CD4-positive, alpha-beta T cell treated with Interleukin-21 for 1 hour (primary cell): ENCODE measurements around the gene TMEM202.
"Not testable (repeated sequence)": the region's sequence is repeated elsewhere in the genome, so short reads cannot be mapped to it uniquely, and the experiment has no call there.

Experiments
- DNase-seq: peaks from one replicate; pipeline ENCODE4 v3.0.0-alpha.2; 2020

The TMEM202 gene, protein sequence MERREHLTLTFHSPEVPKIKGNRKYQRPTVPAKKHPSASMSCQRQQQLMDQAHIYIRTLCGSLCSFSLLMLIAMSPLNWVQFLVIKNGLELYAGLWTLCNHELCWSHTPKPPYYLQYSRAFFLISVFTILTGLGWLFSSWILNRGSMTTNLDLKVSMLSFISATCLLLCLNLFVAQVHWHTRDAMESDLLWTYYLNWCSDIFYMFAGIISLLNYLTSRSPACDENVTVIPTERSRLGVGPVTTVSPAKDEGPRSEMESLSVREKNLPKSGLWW

DNA sequence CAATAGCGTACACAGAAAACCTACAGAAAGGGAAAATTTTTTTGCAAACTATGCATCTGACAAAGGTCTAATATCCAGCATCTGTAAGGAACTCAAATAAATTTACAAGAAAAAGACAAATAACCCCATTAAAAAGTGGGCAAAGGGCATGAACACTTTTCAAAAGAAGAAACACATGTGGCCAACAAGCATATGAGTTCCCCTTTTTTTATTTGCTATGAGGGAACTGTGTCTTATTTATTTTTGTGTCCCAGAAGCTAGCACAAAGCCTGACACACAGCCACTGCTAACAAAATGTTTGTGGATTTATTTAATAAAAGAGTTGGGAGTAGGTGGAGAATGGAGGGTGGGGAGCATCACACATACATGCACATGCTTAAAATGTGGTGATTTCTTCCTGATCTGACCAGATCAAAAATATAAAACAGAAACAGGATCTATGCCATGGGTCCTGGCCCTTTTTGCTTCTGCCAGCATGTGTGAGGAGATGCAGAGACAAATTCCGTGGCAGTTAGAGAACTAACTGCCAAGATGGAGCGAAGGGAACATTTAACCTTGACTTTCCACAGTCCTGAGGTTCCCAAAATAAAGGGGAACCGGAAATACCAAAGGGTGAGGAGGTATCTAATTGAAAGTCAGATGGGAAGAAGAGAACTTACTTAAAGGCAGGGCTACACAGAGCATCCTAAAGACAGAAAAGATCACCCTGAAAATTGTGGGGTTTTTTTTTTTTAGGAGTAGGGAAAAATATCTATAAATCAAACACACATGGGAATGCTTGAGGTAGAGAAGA lies at the start of gene TMEM202:
Gene TMEM202 (plus strand): TSS at position 510 of the 793 bp plus-strand sequence. CDS start 22 bp downstream, at position 532.
- DNase-seq: no peak

DNA sequence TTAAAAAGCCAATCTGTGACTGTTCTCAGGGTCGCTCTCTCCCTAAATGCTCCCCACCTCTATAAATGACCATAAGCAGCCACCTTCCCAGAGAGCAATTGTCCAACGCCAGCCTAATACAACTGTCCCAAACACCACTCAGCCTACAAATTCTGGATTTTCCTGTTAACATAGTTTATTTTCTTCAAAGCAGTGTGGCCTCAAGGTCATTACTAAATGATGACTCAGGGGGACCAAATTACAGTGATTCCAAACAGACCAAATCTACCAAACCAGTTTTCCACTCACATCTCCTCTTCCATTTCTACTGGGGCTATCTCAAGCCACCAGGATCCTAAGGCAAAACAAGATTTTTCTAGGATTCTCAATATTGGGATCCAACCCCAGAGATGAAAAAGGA lies 44.8 kb upstream of the TMEM202 start:
- no peak for DNase-seq

DNA sequence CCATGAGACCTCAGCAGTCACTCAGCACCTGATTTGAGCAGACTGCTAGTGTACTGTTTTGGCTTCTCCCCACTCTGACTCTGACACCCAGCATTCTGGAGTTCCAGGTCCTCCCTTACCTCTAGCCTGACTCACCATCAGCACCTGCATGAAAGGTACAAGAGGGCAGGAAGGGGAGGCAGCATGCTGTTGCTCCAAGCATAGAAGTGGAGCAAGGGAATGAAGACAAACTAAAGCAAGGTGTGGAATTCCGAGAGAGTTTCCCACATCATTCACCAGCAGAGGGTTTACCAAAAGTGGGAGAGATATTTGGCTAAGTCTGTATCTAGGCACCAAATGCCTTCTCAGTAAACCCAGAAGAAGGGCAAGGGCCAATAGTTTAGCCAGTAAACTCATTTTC lies 43.6 kb upstream of the TMEM202 start:
- no peak for DNase-seq

DNA sequence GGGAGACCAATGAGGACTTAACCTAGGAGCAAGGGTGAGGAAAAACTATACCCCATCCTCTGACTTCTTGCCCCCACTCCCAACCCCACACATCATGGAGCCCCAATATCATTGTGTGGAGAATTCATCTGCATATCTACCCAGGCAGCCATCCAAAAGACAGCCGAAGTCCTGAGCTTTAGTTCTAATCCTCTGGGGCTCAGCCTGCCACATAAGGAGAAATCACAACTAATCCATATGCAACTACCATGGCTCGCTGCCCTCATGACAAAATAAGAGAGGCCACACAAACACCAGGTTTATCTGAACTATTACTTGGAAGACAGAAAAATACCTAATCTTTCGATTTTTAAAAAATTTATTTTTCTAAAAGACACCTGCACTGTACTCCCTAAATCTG lies 40.0 kb upstream of the TMEM202 start:
- DNase-seq: no peak

DNA sequence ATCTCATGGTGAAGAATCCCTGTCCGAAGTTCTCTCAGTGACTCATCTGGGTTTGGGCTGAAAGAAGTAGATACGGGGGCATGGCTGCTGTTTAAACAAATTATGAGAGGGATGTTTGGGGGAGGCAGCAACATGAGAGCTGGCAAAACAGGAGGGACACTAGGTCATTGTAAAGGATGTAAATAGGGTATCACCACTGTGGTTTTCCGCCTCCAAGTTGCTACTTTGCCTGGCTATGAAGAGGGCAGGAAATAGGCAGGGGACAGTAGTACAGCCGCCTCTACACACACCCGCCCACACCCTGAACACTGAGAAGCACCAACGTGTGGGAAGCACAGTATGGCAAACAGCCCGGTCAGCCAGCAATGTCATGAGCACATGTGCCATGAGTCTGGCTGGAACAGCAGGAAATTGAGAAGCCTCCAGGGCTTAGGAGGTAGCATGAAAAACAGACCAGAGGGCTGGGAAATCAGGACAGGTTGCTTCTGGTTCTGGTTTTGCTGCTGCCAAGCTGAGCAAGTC lies 39.4 kb upstream of the TMEM202 start:
- no peak for DNase-seq

DNA sequence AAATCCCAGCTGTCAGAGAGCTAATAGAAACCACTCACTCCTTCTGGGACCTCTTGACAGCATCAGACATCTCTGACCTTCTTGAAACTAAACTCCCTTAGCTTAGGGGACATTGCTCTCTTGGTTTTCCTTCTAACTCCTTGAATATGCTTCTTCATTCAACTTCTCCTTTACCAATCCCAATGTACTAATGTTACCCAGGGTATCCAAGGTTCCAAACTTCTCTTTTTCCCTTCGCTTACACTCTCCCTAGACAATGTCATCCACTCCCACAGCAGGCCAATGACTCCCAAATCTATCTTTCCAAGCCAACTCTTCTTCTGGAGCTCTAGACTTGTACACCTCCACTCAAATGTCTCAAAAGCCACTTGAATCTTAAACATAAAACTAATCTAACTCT lies 36.9 kb upstream of the TMEM202 start:
- DNase-seq: no peak

DNA sequence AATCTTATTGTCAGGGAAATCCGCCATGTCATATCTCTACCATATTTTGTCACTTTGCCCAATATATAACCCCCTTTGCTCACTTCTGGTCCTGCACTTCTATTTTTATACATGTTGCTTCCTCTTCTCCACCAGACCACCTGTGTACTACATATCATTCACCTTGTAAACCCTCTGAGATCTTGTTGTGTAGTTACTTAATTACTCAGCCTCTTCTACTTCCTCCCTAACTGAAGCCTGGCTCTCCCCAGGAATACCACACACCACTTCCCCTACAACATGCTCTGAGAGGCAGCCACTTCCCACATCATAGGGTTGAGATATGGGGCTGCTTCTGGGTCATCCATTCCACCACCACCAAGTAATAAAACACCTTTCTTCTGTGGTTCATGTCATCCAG lies 32.3 kb upstream of the TMEM202 start:
- DNase-seq: peak; percentile 30

DNA sequence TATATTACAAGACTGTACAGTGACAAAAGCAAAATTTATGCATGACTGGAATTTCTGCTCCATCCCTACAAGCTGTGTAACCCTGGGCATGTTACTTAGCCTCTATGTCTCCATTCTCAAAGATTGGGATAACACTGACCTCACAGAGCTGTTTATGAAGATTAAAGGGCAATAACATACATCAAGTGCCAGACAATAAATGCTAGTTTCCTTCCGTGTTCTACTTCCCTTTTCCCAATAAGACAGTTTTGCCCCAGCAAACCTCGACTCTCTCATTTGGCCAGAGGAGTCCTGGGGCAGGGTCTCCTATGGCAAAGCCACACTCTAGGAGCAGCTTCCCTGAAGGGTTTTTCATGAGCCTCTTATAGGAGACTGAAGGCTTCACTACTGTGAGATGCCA lies 29.8 kb upstream of the TMEM202 start:
- no peak for DNase-seq

DNA sequence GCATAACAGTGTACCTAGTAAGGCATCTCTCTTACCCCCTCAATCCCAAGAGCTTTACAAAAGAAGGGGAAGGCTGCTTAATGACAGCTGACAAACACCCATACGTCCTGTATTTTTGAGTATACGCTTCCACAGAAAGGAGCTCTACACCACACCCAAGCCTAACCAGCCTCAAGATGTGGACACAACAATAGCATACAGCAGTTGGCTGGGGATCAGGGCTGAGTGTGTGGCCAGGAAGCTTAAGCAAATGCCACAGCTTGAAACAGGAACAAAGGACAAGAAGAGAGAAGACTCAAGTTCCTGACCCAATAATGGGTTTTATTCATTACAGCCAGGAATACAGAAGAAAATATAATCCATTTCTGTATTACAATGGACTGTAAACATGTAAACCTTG lies 29.2 kb upstream of the TMEM202 start:
- no peak for DNase-seq

DNA sequence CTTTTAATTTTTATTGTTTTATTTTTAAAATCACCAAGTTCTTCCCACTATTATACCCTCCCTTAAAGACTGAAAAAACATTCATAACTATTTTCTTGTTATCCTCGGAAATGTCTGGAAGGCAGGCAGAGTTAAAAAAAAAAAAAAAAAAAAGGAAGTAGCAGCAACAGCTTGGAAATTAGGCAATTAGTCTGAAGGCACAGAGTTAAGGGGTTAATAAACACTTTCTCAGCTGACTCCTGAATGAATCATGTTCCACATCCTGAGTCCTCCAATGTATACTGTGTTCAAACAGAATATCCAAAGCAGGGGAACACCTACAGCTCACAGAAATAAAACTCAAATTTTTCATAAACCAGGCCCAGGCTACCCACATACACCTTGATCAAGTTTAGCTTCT lies 28.1 kb upstream of the TMEM202 start:
- no peak for DNase-seq

DNA sequence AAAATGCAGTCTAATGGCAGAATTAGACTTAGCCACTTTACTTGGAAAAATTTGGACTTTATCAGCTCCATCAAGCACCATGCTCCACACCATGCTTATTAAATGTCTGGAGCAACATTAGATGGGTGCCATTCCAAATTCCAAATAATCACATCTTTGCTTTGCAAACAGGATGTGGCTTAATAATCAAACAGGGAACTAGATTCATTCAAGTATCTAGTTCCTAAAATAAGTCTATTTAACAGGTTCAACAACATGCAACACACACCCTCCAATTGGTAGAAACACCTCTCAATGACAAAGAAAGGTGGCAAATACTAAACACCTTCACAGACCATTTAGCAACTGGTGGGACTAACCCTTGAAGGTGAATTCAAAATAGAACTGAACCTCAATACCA lies 25.7 kb upstream of the TMEM202 start:
- DNase-seq: no peak

DNA sequence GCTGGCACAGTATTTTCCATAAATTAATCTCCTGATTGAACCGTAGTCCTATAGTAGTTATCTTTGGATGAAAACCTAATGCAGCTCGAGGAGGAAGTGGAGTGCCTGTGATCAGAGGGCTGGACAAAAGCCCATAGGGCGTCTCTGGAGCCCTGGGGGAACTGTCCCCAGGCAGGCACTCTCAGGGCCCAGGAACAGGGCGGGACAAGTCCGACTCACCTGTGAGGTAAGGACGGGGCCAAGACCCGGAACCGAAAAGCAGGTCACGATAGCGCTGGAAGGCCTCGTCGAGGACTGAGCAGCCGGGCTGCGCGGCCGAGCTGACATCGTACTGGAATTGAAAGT lies 22.6 kb upstream of the TMEM202 start:
- no peak for DNase-seq

DNA sequence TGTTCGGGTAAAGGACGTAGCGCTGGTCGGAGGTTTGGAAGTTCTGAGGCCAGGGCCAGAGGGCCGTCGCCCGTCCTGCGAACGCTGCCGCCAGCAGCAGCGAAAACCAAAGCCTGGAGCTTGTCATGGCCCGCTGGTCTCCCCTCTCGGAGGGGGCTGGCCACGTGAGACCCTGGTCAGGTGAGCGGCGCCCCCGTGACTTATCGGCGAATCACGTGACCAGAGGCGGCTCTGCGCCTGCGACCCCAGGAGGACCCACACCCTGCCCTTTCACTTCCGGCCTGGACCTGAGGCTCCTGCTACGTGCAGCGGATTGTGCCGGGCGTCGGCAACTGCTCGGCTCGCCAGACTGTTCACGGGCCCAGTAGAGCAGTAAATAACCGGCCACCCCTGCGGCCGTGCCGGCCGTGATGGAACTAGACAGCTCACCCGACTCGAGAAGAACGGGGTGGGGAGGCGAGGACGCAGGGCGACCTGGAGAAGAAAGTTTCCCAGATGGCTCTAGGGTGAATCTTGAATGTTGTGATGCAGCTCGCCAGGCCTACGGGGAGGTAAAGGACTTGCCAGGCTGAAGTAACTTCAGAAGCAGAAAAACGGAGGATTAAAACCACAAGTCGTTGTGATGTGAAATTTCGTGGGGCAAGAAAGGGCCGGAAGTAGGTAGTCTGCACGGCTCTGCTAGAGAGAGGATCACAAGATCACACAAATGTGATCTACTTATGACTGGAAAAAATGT lies 22.1 kb upstream of the TMEM202 start, which contains the start of gene HEXA:
Gene HEXA (minus strand): TSS at position 169 of the 736 bp plus-strand sequence. CDS start 42 bp downstream, at position 127.
- DNase-seq: peak; percentile 96

DNA sequence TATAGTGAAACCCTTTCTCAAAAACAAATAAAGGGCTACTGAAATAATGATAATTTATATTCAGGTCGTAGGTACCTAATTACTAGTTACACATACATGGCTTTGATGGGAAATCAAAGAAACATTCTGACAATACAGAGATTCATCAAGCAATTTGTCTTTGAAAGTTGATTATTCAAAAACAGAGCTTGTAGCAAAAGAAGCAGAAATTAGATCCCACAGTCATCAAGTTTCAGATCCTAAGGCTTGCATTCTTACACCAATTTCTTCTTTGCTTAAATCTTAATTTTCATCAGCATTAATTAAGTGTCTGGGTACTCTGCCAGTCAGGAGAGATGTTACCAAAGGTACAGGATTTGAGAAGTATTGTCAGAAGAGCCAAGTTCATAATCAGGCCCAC lies 20.8 kb upstream of the TMEM202 start:
- DNase-seq: no peak

DNA sequence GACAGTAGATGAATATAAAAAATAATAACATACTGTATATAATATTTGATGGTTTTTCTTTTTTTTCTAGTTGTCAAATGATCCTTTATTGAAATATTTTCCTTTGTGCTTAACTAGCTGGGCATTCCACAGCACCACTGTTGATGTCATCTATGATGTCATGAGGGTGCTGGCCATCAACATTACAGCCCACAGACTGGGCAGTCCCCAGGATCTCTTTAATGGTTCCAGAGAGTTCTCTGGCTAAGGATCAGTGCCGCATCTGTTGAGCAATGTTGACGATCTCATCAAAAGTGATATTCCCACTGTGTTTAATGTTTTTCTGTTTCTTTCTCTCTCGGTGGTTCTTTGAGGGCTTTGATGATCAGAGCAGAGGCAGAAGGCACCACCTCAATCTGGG lies 19.0 kb upstream of the TMEM202 start:
- DNase-seq: not testable (repeated sequence)

DNA sequence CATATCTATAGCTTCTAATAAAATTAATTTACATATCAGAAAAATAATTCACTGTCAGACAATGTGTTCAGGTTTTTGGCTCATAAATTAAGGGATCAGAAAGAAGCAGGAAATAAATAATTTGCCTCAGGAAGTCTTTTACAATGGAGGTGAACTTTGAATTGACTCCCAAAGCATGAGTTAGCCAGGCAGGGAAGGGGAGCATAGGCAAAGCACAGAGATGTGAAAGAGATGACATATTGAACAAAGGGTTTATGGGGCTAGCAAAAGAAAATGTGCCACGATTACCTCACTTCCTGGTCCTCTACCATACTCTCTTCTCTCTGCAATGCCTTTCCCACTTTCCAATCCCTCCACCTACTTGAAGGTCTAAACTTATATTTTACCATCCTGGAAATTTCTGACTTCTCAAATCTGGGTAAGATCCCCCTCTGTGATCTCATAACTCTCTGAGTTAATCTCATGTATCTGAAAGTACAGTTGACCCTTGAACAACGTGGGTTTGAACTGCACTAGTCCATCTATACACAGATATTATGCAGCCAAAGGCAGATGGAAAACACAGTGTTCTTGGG lies 18.2 kb upstream of the TMEM202 start:
- DNase-seq: no peak

DNA sequence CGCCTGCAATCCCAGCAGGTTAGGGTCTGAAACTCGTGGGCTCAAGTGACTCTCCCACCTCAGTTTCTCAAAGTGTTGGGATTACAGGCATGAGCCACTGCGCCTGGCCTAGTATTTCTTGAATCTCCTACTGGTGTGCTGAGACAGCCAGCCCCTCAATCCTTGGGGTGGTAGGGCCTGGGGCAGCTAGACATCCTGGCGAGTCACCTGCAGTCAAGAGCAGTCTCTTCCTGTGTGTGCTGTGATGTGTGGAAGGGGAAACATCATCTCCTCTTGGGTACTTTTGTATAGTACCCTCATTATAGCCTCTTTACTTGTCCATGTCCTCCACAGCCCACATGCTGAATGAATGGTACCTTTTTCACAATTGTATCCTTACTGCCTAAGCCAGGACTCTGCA lies 17.4 kb upstream of the TMEM202 start:
- DNase-seq: no peak

DNA sequence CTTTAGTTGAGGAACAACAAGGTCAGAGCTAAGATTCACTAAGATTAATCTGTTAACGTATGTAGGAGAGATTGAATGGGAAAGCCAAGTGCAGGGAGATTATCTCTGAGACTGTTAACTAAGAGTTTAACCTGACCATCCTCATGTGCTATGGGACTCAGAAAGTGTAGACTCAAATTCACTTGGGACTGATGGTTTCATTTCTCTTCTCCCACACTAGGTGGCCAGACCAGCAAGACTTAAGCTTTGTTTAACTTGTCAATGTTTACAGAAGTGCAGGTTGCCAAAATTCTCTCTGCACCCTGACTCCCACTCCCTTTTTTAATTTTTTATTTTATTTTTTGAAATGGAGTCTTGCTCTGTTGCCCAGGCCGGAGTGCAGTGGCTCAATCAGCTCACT lies 16.0 kb upstream of the TMEM202 start:
- no peak for DNase-seq

DNA sequence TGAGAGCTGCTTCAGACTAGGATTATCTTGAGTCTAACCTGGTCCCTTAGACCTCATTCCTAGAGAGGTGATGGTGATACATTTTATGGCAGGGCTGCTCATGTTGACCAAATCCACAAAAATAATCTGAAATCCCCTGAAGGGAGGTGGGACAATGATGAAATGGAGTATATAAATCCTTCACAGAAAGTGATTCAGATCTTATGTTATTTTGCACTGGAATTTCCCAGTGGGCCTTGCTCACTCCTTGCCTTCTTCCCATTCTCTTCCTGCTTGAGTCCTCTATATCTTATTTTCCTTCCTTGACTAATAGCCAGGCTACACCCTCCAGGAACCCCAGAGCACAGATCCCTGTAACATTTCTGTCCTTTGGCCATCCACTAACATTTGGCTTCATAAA lies 10.4 kb upstream of the TMEM202 start:
- no peak for DNase-seq

DNA sequence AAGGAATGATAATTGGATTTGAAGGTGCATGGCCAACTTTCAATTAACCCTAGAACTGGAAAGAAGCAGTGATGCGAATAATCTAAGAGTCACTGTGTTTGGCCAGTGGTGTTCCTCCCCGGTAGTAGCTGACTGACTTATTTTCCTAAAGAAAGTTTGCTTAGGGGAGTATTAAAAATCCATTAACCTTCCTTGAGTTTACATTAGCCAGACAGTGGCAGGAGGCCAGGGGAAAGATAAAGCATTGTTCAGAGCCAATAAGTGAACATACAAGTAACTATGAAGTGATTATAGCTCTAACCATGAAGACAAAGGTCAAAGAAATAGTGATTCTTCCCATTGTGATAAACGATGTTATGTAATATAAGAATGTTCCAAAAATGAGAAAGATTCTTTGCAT lies 8.9 kb upstream of the TMEM202 start:
- no peak for DNase-seq

DNA sequence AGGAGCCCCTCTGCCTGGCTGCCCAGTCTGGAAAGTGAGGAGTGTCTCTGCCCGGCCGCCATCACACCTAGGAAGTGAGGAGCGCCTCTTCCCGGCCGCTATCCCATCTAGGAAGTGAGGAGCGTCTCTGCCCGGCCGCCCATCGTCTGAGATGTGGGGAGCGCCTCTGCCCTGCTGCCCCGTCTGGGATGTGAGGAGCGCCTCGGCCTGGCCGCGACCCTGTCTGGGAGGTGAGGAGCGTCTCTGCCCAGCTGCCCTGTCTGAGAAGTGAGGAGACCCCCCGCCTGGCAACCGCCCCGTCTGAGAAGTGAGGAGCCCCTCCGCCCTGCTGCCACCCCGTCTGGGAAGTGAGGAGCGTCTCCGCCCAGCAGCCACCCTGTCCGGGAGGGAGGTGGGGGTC lies 1.8 kb upstream of the TMEM202 start:
- not testable (repeated sequence) for DNase-seq

DNA sequence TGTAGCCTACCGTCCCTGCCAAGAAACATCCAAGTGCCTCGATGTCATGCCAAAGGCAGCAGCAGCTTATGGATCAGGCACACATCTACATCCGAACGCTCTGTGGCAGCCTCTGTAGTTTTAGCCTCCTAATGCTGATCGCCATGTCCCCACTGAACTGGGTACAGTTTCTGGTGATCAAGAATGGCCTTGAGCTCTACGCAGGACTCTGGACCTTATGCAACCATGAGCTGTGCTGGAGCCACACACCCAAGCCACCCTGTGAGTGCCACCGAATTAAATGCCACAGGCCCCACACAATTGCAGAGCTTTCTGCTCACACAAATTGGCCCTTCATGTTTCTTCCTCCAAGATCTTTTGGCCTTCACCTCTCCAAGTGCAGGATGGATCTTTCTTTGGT lies 543 bp downstream of the TMEM202 start:
- no peak for DNase-seq

DNA sequence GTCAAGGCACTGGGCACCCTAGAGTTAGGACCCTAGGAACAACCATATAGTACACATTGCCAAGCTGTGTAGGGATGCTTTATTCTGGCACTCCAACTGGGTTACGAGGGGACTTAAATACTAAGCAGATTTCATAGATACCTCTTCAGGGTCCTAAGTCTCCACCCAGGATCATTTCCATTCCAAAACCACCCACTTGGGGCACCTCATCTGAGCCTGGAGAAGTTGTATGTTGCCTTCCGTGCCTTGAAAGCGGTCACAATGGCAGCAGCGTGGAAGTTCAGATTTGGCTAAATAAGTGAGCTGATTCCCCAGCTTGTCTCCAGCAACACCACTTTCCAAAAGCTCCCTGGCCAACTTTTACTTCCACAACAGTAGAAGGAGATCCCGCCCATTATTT lies 4.6 kb downstream of the TMEM202 start:
- no peak for DNase-seq
